ENCODE results near the gene COL5A1. TPM values are rescaled to one million over a fixed set of nuclear protein-coding genes. Genes with fewer than 3 reads are reported as not detected.

Gene COL5A1
- total and polyA plus RNA-seq, 2 donors from 2014 or later, result 2.4 to 23.8 TPM

DNA sequence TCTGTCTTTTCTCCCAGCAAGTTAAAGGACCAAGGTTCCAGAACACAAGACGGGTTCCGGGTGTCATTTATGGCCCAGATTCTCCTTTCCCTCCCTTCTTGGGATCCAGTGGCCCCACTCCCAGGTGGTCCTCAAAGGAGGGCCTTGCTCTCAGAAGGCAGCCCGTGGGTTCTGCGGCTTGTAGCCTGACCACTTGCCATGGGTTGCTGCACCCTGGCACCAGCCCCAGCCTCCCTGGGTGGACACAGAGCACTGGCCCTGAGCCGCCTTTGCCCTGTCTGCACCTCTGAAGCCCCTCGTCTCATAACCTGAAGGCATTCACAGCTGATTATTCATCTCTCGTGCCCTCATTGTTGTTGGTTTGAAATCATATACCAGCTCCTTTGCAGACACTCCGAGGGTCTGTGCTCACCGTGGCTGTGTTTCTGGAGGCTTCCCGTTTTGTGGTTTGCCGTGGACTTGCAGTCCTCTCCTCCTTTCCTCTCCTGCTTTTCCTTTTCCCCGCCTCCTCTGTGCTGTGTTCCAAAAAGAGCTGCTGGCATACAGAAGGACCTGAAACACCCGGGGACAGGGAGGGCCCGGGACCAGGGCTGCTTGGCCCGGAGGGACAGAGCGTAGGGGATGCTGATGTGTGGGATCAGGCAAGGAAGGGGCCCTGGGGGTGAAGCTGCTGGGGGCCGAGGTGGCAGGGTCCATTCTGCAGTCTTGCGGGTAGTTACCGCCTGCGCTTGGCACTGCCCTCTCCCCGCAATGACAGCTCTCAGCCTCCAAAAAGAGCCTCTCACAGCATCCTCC is 189.5 kb downstream of the COL5A1 start:
- H3K36me3 ChIP-seq (ENCODE audit: control insufficient read depth in 2 of 3, insufficient read depth in 3 of 3, low read length in 3 of 3), result peaks cover 0 to 6% (median 5%) of the 10 kb centered on the region in 3 donors
- peak in 1 of 5 donors; percentile 33 for DNase-seq
- intact Hi-C loops (cut with DNase I), result no loop called here
- H3K9me3 ChIP-seq (ENCODE audit: control insufficient read depth in 2 of 3, insufficient read depth in 1 of 3, low read length in 3 of 3), result no peaks in the 10 kb centered on the region
- H3K4me3 ChIP-seq (ENCODE audit: low read length in 3 of 3), result no peak overlapping the region
- FAIRE-seq, result no peak
- TF ChIP-seq, protein P1, sequence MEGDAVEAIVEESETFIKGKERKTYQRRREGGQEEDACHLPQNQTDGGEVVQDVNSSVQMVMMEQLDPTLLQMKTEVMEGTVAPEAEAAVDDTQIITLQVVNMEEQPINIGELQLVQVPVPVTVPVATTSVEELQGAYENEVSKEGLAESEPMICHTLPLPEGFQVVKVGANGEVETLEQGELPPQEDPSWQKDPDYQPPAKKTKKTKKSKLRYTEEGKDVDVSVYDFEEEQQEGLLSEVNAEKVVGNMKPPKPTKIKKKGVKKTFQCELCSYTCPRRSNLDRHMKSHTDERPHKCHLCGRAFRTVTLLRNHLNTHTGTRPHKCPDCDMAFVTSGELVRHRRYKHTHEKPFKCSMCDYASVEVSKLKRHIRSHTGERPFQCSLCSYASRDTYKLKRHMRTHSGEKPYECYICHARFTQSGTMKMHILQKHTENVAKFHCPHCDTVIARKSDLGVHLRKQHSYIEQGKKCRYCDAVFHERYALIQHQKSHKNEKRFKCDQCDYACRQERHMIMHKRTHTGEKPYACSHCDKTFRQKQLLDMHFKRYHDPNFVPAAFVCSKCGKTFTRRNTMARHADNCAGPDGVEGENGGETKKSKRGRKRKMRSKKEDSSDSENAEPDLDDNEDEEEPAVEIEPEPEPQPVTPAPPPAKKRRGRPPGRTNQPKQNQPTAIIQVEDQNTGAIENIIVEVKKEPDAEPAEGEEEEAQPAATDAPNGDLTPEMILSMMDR (IDR thresholded peaks at IDR 0.05; ENCODE audit: borderline replicate concordance, extremely low read depth, insufficient read depth), result no peak
- H3K27ac ChIP-seq (ENCODE audit: low read depth in 2 of 2, low read length in 2 of 2), result no peak overlapping the region
- H3K9ac ChIP-seq (ENCODE audit: low read length in 3 of 3), result no peak overlapping the region
- H3K4me1 ChIP-seq (ENCODE audit: control insufficient read depth in 2 of 3, insufficient read depth in 2 of 3, low read depth in 1 of 3, low read length in 3 of 3), result no peaks in the 10 kb centered on the region
- H3K27me3 ChIP-seq (ENCODE audit: control insufficient read depth, insufficient read depth, low read length), result no peaks in the 10 kb centered on the region

DNA sequence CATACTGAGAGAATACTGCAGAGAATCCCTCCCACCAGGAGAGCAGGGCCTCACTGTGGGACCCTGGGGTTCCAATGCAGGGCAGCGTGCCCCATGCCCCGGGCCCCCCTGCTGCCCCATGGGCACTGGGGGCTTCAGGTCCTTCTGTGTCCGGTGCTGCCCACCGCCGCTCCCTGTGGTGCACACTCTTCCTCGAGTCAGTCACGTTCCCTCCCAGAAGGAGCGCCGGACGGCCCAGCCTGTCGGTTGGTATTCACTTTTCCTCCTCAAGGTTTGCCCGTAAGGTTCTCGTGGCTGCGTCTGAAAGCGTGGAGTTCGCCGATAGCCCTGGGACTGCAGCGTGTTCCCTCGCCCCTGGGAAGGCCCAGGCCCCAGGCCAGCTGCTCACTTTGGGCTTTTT is 190.9 kb downstream of the COL5A1 start:
- Histone ChIP-seq H3K4me3 (ENCODE audit: low read length in 3 of 3) (no peak overlapping the region), H3K36me3 (ENCODE audit: control insufficient read depth in 2 of 3, insufficient read depth in 3 of 3, low read length in 3 of 3) (peaks cover 0 to 6% (median 5%) of the 10 kb centered on the region in 3 donors), H3K9me3 (ENCODE audit: control insufficient read depth in 2 of 3, insufficient read depth in 1 of 3, low read length in 3 of 3) (no peaks in the 10 kb centered on the region), H3K27me3 (ENCODE audit: control insufficient read depth, insufficient read depth, low read length) (no peaks in the 10 kb centered on the region), H3K9ac (ENCODE audit: low read length in 3 of 3) (no peak overlapping the region), H3K27ac (ENCODE audit: low read depth in 2 of 2, low read length in 2 of 2) (no peak overlapping the region), H3K4me1 (ENCODE audit: control insufficient read depth in 2 of 3, insufficient read depth in 2 of 3, low read depth in 1 of 3, low read length in 3 of 3) (no peaks in the 10 kb centered on the region)
- TF ChIP-seq, protein P1 (IDR thresholded peaks at IDR 0.05; ENCODE audit: borderline replicate concordance, extremely low read depth, insufficient read depth), result no peak
- no peak for FAIRE-seq
- intact Hi-C loops (cut with DNase I), result no loop called here
- DNase-seq, result peak in 1 of 5 donors; percentile 63

DNA sequence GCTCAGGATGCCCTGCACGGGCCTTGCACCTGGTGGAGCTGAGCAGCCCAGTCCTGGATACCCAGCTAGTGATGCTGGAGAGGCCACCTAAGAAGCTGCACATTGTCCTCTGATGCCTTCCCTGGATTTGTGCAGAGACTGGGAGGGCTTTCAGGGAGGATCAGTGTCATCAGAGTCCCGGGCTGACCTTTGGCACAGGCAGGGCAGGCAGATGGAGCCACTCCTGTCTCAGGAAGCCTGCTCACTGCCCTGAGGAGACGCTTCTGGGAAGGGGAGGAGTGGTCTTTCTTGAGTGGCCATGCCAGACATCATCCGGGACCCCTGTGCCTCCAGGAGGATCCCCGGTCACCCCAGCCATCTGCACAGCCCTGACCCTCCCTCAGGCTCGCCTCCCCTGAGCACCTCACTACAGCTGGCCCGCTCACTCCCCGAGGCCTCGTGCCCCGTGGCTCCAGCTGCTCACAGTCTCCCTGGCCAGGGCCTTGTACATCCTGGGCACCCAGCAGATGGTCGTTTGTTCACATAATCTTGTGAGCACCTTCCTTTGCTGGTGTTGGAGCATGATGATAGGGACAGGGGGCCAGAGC is 191.8 kb downstream of the COL5A1 start:
- DNase-seq, result peak in 3 of 5 donors; percentile 25 to 29 (median 26)
- no peaks in the 10 kb centered on the region for H3K27me3 ChIP-seq (ENCODE audit: control insufficient read depth, insufficient read depth, low read length)
- H3K27ac ChIP-seq (ENCODE audit: low read depth in 2 of 2, low read length in 2 of 2), result no peak overlapping the region
- TF ChIP-seq, protein P1 (IDR thresholded peaks at IDR 0.05; ENCODE audit: borderline replicate concordance, extremely low read depth, insufficient read depth), result no peak
- no peak overlapping the region for H3K9ac ChIP-seq (ENCODE audit: low read length in 3 of 3)
- H3K9me3 ChIP-seq (ENCODE audit: control insufficient read depth in 2 of 3, insufficient read depth in 1 of 3, low read length in 3 of 3), result no peaks in the 10 kb centered on the region
- H3K36me3 ChIP-seq (ENCODE audit: control insufficient read depth in 2 of 3, insufficient read depth in 3 of 3, low read length in 3 of 3), result peaks cover 0 to 4% (median 3%) of the 10 kb centered on the region in 3 donors
- no peak for FAIRE-seq
- H3K4me1 ChIP-seq (ENCODE audit: control insufficient read depth in 2 of 3, insufficient read depth in 2 of 3, low read depth in 1 of 3, low read length in 3 of 3), result no peaks in the 10 kb centered on the region
- H3K4me3 ChIP-seq (ENCODE audit: low read length in 3 of 3), result no peak overlapping the region
- intact Hi-C loops (cut with DNase I), result no loop called here
